HL-60 (cell line): ENCODE data around the gene SLC35A5.

Experiments
- POLR2AphosphoS5 ChIP-seq: IDR thresholded peaks from 2 replicates; pipeline ENCODE4 v1.6.1; 2012; ENCODE audit warnings: low read depth
- TF ChIP-seq, protein P1 (sequence below): IDR thresholded peaks from 2 replicates; pipeline ENCODE4 v1.6.1; 2012; ENCODE audit warnings: low read depth; ENCODE audit not compliant: insufficient replicate concordance

DNA sequence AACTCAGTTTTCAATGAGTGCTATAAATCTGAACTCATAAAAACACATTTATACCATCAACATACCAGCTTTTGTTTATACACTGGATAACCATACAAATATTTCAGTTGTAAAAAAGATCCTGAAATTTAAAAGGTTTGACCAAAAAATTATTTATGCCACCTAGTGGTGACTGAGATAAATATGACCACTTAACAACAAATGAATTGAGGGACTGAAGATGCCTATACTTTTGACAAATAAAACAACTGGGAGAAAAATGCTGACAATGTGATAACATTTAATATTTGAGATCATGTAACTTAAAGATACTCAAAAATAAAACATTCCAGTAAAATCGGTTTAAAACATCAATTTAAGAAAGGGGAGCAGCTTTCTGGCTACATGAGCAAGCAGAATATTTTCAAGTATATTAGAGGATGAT is 30.5 kb upstream of the SLC35A5 start:
- TF ChIP-seq, protein P1, sequence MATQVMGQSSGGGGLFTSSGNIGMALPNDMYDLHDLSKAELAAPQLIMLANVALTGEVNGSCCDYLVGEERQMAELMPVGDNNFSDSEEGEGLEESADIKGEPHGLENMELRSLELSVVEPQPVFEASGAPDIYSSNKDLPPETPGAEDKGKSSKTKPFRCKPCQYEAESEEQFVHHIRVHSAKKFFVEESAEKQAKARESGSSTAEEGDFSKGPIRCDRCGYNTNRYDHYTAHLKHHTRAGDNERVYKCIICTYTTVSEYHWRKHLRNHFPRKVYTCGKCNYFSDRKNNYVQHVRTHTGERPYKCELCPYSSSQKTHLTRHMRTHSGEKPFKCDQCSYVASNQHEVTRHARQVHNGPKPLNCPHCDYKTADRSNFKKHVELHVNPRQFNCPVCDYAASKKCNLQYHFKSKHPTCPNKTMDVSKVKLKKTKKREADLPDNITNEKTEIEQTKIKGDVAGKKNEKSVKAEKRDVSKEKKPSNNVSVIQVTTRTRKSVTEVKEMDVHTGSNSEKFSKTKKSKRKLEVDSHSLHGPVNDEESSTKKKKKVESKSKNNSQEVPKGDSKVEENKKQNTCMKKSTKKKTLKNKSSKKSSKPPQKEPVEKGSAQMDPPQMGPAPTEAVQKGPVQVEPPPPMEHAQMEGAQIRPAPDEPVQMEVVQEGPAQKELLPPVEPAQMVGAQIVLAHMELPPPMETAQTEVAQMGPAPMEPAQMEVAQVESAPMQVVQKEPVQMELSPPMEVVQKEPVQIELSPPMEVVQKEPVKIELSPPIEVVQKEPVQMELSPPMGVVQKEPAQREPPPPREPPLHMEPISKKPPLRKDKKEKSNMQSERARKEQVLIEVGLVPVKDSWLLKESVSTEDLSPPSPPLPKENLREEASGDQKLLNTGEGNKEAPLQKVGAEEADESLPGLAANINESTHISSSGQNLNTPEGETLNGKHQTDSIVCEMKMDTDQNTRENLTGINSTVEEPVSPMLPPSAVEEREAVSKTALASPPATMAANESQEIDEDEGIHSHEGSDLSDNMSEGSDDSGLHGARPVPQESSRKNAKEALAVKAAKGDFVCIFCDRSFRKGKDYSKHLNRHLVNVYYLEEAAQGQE = no peak
- TF ChIP-seq POLR2AphosphoS5 = no peak
